Stimulated activated CD8-positive, alpha-beta memory T cell treated with anti-CD3 and anti-CD28 coated beads, Interleukin-12 subunit alpha, Interleukin-12 subunit beta, amount 100 ng/mL, for 24 hours (primary cell): ENCODE data around the gene KPNB1.

Experiments used
- DNase-seq: peaks from one replicate; pipeline ENCODE4 v3.0.0-alpha.2; 2020; ENCODE audit errors: extremely low read depth

KPNB1 gene

GRCh38 chr17:47649153-47649971, at the start of gene KPNB1:
Gene KPNB1 (plus strand): TSS chr17:47649919. CDS start chr17:47650245, 326 bp downstream.
- DNase-seq, result peak; percentile 97

DNA sequence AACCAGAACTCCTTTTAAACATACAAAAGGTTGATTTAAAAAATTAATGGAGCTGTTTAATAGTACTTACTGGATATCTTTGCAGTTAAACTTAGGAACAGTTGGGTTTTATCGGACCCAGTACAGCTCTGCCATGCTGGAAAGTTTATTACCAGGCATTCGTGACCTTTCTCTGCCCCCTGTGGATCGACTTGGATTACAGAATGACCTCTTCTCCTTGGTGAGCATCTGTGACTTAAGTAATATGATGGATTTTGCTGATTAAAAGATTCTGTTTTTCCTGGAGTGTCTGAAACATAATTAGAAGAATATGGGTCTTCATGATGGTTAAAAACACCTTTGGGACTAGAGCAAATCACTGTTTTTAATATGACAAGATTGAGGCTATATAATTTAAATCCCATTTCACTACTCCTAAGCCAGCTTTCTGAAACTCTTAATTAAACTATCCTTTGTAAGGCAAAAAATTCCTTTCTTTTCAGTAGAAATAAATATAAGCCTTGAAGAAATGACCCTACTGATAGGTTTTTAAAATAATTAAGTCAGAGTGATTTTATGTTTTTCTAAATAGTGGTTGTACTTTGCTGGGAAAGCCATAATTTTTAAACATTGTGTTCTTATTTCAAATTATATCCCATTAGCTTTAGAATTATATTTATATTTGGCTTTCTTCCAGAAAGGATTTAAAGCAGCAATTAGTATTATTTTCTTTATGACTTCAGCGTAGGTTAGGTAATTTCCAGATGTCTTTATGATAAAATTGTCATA, 45.7 kb upstream of the KPNB1 start:
- no peak for DNase-seq

DNA sequence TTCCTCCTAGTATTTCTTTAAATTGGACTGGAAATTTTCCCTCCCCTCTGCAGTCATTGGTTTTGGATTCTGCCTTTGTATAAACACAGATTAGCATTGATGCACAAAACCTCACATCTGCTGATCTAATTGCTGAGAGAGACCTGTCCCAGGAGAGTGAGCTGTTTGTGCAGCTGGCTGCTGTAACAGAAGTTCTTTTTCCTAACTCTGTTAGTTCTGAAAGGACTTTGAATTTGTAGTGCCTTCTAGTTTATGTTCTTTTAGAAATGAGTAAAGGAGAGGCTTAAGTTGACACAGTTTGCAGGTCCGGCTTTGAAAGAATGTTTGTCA, 45.2 kb upstream of the KPNB1 start:
- no peak for DNase-seq

DNA sequence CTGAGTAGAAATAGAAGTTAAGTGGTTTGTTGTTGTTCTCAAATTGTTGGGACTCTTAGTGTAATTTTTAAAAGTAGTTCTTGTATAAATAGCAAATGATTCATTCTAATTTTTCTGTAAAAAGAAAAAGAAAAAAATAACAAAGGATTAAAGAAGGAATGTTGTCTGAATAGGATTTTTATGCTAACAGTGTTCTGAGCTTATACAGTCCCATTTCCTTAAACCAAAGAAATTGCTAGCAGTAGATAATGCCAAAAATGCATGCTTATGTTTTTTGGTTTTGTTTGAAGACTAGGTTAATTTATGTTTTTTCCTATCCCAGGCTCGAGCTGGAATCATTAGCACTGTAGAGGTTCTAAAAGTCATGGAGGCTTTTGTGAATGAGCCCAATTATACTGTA, 44.7 kb upstream of the KPNB1 start:
- no peak for DNase-seq

DNA sequence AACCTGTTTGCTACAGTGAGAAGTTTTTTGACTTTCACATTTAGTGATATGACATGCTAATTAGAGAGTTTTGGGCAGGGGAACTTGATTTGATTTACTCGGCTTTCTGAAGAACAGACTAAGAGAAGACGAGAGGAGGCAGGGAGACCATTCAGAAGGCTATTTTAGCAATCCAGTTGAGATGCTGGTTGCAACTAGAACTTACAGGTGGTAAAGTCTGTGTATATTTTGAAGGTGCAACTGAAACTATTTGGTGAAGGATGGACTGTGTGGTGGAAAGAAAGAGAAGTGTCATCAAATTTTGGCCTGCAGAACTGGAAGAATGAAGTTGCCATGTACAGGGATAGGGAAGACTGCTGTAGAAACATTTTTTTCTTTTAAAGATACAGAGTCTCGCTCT, 42.2 kb upstream of the KPNB1 start:
- DNase-seq, result no peak

DNA sequence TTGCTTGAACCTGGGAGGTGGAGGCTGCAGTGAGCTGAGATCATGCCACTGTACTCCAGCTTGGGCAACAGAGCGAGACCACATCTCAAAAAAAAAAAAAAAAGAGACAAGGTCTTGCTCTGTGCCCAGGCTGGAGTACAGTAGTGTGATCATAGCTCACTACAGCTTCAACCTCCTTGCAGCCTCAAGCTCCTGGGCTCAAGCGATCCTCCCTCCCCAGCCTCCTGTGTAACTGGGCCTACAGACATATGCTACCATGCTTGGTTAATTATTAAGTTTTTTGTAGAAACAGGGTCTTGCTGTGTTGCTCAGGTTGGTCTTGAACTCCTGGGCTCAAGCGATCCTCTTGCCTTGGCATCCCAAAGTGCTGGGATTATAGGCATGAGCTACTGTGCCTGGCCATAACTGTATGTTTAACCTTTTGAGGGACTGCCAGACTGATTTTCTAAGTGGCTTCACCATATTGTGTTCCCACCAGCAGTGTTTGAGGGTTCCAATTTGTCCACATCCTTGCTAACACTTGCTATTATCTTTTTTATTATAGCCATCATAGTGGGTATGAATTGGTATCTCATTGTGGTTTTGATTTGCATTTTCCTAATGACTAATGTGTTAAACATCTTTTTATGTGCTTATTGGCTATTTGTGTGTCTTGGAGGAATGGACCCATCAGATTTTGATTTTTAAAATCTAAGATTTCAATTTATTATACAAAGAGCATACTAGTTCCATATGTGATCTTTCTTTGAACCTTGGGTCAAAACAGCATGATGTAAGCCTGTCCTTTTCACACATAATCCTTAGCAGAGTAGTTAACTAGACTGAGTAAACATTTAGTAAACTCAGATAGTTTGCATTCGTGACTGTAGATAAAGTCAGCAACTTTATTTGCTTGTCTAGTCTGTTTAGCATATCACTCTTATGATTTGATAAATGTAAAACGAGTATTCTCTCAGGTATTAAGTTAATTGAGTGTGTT, 38.1 kb upstream of the KPNB1 start:
- DNase-seq, result no peak

DNA sequence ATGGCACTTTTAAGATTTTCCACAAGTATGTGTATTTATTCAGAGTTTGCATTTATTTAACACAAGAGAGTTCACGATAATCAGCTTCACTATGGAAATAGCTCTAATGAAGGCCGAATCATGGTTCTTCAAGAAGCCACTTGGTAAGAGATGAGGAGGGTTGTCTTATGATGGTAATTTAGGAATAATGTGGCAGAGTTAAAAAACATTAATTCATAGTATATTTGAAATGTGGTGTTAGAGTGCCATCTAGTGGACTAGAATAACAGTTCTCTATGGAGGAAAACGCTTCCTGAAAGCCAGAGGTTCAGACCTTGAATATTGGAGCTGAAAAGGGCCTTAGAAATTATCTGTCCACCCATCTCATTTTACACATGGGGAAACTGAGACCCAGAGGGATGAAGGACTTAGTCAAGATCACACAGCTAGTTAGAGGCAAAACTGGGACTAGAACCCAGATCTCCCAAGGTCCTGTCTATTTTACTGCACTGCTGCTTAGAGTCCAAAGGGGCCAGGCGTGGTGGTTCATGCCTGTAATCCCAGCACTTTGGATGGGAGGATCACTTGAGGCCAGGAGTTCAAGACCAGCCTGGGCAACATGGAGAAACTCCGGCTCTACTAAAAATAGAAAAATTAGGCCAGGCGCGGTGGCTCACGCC, 33.8 kb upstream of the KPNB1 start:
- no peak for DNase-seq

DNA sequence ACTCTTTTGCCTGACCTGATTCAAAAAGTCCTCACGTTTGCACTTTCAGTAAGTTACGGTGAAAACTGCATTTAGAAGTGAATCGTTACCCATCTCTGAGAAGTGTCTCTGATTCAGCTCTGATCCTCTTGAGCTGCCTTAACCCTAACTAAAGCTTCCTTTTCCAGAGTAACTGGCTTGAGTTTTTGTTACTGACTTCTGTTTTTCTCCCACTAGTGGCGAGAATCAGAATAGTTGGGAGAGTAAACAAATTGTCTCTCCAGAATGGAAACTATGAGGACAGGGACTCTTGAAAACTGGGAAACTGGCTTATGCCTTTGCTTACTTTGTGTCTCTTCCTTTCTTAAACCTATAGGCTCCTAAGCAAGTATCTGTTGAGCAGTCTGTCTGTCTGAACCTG, 31.3 kb upstream of the KPNB1 start:
- no peak for DNase-seq

GRCh38 chr17:47620503-47621245, 29.0 kb upstream of the KPNB1 start:
- DNase-seq, result no peak

DNA sequence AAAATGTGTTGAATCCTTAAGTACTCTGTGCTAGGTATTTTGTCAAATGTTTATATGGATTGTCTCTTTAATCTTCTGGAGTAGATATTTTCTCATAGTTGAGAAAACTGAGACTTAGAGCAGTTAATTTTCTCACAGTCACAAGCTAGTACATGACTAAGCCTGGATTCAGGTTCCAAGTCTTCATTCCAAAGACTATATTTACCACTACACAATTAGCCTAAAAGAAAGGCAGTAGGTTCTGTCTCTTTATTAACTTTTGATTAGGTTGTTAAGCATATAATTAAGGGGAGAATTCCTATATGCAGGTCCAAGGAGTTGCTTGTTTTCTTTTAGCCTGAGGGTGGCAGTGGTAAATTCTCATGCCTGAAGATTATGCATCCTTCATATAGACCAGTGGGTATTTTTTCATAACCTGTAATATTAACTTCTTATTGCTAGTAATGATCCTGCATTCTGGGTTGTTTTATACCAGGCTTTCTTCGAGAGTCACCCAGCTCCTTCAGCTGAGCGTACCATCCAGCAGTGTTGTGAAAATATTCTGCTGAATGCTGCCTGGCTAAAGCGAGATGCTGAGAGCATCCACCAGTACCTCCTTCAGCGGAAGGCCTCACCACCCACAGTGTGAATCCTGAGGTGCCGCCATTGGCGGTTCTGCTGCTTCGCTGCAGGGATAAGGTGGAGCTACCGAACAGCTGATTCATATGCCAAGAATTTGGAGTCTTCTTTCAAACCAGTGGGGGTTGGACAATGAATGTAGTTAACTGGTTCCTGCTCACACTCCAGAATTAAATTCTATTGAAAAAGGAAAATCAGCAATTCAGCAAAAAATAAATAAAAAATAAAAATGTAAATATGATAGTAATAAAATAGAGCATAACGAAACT, 28.2 kb upstream of the KPNB1 start:
- no peak for DNase-seq

GRCh38 chr17:47622180-47622549, 27.6 kb upstream of the KPNB1 start:
- no peak for DNase-seq

DNA sequence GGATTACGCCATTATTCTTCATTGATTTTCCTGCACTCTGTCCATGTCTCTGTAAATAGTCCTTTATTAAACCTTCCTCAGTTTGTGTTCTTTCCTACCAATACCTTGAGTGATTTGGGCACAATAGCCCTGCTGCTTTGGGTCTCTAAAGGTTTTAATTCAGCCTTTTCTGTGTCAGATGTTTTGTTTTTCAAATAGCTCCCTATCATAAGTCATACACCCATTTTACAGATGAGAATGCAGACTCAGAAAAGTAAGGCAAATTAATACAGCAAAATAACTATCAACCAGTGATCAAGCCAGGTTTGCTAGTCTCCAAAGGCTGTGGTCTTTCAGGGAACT, 25.0 kb upstream of the KPNB1 start:
- no peak for DNase-seq

GRCh38 chr17:47628014-47628566, 21.6 kb upstream of the KPNB1 start:
- DNase-seq, result no peak

DNA sequence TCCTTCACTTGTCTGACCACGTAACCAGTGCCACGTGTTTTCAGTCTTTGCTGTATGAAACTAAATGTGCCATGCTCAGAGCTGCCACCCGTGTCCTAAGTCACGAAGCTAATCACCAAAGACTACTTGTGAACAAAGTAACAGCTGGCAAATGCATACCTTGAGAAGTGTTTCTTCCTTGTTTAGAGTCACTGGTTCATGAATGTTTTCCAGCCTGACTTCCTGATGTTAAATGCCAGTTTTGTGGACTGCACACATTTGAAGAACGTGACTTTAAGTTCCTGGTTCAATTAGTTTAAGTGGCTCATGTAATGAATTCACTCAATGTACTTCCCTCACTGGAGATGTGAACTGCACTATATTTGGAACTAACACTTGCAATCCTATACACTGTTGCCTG, 19.9 kb upstream of the KPNB1 start:
- DNase-seq, result no peak

DNA sequence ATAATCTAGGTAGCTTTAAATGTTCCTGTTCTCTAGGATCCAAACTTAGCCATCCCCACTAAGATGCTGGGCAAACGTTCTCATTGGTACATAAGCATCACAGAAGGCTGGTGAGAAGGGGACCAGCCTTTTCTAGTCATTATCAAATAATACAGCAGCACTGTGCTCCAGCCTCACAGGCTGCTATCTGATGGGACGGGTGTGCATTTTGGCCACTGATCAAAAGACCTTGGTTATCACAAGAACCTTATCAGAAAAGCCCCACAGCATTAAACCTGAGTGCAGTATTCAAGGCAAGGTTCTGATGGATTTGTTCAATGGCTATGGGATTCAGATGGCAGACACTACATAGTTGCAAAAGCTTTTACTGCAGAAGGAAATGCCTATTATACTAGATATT, 19.1 kb upstream of the KPNB1 start:
- no peak for DNase-seq

DNA sequence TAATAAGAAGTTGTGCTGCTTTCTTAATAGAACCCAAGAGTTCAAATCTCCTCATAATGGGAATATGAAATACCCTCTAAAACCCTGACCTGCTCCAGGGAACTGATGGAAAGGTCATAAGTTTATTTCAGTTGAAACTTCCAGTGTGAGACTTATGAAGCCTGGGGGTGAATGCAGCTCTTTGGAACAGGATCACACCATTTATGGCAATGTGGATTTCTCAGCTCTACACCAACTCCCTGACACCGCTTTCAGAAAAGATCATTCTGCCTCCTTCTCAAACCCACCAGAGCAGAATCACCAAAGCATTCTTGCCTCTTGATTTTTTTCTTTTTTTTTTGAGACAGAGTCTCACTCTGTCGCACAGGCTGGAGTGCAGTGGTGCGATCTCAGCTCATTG, 16.7 kb upstream of the KPNB1 start:
- no peak for DNase-seq

DNA sequence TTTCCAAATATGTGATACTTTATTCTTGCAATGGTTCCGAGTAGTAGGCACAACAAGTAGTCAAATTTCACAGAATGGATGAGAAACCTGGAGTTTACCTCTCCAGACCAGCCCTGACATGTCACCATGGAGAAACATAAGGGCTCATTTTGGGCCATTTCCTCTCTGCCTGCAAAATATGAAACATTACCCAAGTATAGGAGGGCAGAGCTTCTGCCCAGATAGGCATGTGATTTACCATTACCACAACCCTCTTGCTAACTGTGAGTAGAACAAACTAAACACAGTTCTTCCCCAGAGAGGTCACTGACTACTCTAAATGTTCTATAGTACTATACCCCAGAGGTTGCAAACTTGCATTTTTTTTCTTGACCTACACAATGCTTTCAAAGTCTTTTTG, 15.7 kb upstream of the KPNB1 start:
- DNase-seq, result no peak

GRCh38 chr17:47634870-47635269, 14.8 kb upstream of the KPNB1 start:
- no peak for DNase-seq

DNA sequence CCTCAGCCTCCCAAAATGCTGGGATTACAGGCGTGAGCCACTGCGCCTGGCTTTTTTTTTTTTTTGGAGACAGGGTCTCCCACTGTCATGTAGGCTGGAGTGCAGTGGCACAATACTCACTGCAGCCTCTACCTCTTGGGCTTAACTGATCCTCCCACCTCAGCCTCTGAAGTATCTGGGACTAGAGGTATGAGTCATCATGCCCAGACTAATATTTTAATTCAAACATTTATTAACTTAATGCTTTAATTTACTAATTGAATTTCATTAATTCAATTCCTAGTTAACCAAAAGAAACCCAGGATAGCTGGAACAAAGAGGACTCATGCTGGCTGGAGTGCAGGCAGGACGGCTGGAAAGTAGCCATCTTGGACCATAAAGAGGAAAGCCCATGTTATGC, 14.0 kb upstream of the KPNB1 start:
- no peak for DNase-seq
